ENCODE data around the gene TOLLIP. TPM values are rescaled to one million over a fixed set of nuclear protein-coding genes. Genes with fewer than 3 reads are reported as not detected.

Gene TOLLIP
- total and polyA plus RNA-seq, 2 of the 4 experiments (the other 2 are of a cell fraction), result 19.7 to 42.9 TPM

- H3K9me3 ChIP-seq (ENCODE audit: control insufficient read depth, insufficient read depth, low read length), result no peaks in the 10 kb centered on the region
- H2BK15ac ChIP-seq (ENCODE audit: low read depth, low read length), result no peak overlapping the region
- no peak overlapping the region for H4K8ac ChIP-seq (ENCODE audit: low read depth in 2 of 2, low read length in 2 of 2)
- H3K79me1 ChIP-seq (ENCODE audit: low read depth in 1 of 2, low read length in 2 of 2), result no peaks in the 10 kb centered on the region
- ChIA-PET CTCF (interaction anchor here (0.8 kb wide), 1 partner anchor 25 kb away, joined by 3 read pairs; no protein-coding TSS in a partner anchor), POLR2A (ENCODE audit: unreplicated experiment) (no interaction called here)
- no peak for DNase-seq
- dilution Hi-C loops (cut with HindIII; ENCODE audit: low sequenced_read_pairs, unreplicated experiment), result no loop called here
- no peak overlapping the region for H4K5ac ChIP-seq (ENCODE audit: low read depth, low read length)
- no peak overlapping the region for H3K56ac ChIP-seq (ENCODE audit: extremely low read depth, insufficient read depth, low read length)
- no peak overlapping the region for H3K14ac ChIP-seq (replicated peaks; ENCODE audit: low read depth, low read length)
- no peak overlapping the region for H3K4me2 ChIP-seq (ENCODE audit: low read depth, low read length)
- intact Hi-C loops (cut with micrococcal nuclease), result no loop called here
- H3K9me1 ChIP-seq (ENCODE audit: insufficient read depth, low read length), result no peaks in the 10 kb centered on the region
- BruUV-seq (replicated peaks), result no TSS peak
- no peak overlapping the region for H3K4me3 ChIP-seq (ENCODE audit: insufficient read depth, low read depth, low read length)
- H3K36me3 ChIP-seq (ENCODE audit: control insufficient read depth, insufficient read depth, low read length), result no peaks in the 10 kb centered on the region
- TF ChIP-seq, protein P1, sequence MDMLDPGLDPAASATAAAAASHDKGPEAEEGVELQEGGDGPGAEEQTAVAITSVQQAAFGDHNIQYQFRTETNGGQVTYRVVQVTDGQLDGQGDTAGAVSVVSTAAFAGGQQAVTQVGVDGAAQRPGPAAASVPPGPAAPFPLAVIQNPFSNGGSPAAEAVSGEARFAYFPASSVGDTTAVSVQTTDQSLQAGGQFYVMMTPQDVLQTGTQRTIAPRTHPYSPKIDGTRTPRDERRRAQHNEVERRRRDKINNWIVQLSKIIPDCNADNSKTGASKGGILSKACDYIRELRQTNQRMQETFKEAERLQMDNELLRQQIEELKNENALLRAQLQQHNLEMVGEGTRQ (IDR thresholded peaks at IDR 0.05; ENCODE audit: low read depth, low read length), result no peak
- TF ChIP-seq, protein P2, sequence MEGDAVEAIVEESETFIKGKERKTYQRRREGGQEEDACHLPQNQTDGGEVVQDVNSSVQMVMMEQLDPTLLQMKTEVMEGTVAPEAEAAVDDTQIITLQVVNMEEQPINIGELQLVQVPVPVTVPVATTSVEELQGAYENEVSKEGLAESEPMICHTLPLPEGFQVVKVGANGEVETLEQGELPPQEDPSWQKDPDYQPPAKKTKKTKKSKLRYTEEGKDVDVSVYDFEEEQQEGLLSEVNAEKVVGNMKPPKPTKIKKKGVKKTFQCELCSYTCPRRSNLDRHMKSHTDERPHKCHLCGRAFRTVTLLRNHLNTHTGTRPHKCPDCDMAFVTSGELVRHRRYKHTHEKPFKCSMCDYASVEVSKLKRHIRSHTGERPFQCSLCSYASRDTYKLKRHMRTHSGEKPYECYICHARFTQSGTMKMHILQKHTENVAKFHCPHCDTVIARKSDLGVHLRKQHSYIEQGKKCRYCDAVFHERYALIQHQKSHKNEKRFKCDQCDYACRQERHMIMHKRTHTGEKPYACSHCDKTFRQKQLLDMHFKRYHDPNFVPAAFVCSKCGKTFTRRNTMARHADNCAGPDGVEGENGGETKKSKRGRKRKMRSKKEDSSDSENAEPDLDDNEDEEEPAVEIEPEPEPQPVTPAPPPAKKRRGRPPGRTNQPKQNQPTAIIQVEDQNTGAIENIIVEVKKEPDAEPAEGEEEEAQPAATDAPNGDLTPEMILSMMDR (conservative IDR thresholded peaks at IDR 0.05; ENCODE audit: low read depth, low read length), result no peak
- no peak for TF ChIP-seq MAZ (IDR thresholded peaks at IDR 0.05; ENCODE audit: borderline replicate concordance, low read depth, low read length)
- TF ChIP-seq CHD1 (IDR thresholded peaks at IDR 0.05; ENCODE audit: low read depth, low read length), result no peak
- no peak for TF ChIP-seq NFE2L2 (IDR thresholded peaks at IDR 0.05; ENCODE audit: low read depth, low read length)
- no peak for TF ChIP-seq BHLHE40 (IDR thresholded peaks at IDR 0.05; ENCODE audit: low read depth, low read length)
- no peak for TF ChIP-seq POLR2A (IDR thresholded peaks at IDR 0.05; ENCODE audit: low read depth, low read length)
- no peak for TF ChIP-seq ELK1 (IDR thresholded peaks at IDR 0.05; ENCODE audit: borderline replicate concordance, low read depth, low read length)
- no peak for TF ChIP-seq RAD21 (IDR thresholded peaks at IDR 0.05; ENCODE audit: low read length)
- TF ChIP-seq MAFK (IDR thresholded peaks at IDR 0.05; ENCODE audit: low read depth, low read length), result no peak
- no peak for TF ChIP-seq SMC3 (IDR thresholded peaks at IDR 0.05; ENCODE audit: low read depth, low read length)
- TF ChIP-seq RFX5 (IDR thresholded peaks at IDR 0.05; ENCODE audit: low read depth, low read length), result no peak
- TF ChIP-seq CEBPB (IDR thresholded peaks at IDR 0.05; ENCODE audit: low read depth, low read length), result no peak
- no peak overlapping the region for H2AK5ac ChIP-seq (ENCODE audit: low read depth, low read length)
- H3K18ac ChIP-seq (ENCODE audit: low read depth, low read length), result no peak overlapping the region
- no peak overlapping the region for H2BK5ac ChIP-seq (ENCODE audit: low read depth, low read length, poor library complexity, severe bottlenecking)
- no peak overlapping the region for H3K9ac ChIP-seq (ENCODE audit: low read depth, low read length)
- H2AFZ ChIP-seq (replicated peaks; ENCODE audit: low read length, poor library complexity), result no peak overlapping the region
- in situ Hi-C loops (cut with MboI; ENCODE audit: low sequenced_read_pairs), result no loop called here
- ATAC-seq (ENCODE audit: low read depth), result no peak
- no peaks in the 10 kb centered on the region; the same call in 1 of the 2 replicates for H4K20me1 ChIP-seq (ENCODE audit: insufficient read depth, low read length)
- WGBS, 2 experiments (ENCODE audit: extremely low coverage in 2 of 2, insufficient read length in 1 of 2), result 86% methylated on average over 11 of the region's 31 CpGs; no CpG with 5 or more reads in 1 of the 2 experiments
- no peak overlapping the region for H2AK9ac ChIP-seq (replicated peaks; ENCODE audit: low read depth, low read length, poor library complexity)
- H3K27ac ChIP-seq (ENCODE audit: insufficient read depth, low read length), result no peak overlapping the region
- no peak overlapping the region for H3K4ac ChIP-seq (ENCODE audit: low read depth, low read length)
- no peak overlapping the region for H3K23ac ChIP-seq (ENCODE audit: low read depth, low read length)
- H3K27me3 ChIP-seq (ENCODE audit: control insufficient read depth, insufficient read depth, low read length), result peaks cover 6% of the 10 kb centered on the region; the same call in 1 of the 2 replicates
- H4K91ac ChIP-seq (ENCODE audit: insufficient read depth, low read depth, low read length), result no peak overlapping the region
- no peak overlapping the region for H2BK120ac ChIP-seq (ENCODE audit: low read depth, low read length)
- no peak overlapping the region for H2BK20ac ChIP-seq (ENCODE audit: low read depth, low read length)
- no peaks in the 10 kb centered on the region for H3K4me1 ChIP-seq (ENCODE audit: control insufficient read depth, insufficient read depth, low read length)
Measured at GRCh38 chr11:1228101-1228821, 81.2 kb downstream of the TOLLIP start.

All from IMR-90 (cell line).